Transverse colon (tissue), 3 donors: ENCODE measurements around the gene NRP1.

ENCODE experiments used
- POLR2A ChIP-seq: fragments of 450-650 bp; IDR thresholded peaks from one replicate; pipeline ENCODE4 v1.6.1; 2016; ENCODE audit warnings: antibody characterized with exemption, mild to moderate bottlenecking, moderate library complexity
- TF ChIP-seq, protein P1 (sequence below), 5 experiments: fragments of 200-600 bp in 3 of 5; fragments of 450-650 bp in 2 of 5; sonication (generic) in 3 of 5; IDR thresholded peaks; 1 replicate in 2 of 5; 2 replicates in 3 of 5; pipeline ENCODE4 v1.5.1; 2016 to 2017; ENCODE audit warnings: antibody characterized with exemption in 5 of 5, inconsistent platforms in 3 of 5, mild to moderate bottlenecking in 2 of 5, moderate library complexity in 1 of 5

DNA sequence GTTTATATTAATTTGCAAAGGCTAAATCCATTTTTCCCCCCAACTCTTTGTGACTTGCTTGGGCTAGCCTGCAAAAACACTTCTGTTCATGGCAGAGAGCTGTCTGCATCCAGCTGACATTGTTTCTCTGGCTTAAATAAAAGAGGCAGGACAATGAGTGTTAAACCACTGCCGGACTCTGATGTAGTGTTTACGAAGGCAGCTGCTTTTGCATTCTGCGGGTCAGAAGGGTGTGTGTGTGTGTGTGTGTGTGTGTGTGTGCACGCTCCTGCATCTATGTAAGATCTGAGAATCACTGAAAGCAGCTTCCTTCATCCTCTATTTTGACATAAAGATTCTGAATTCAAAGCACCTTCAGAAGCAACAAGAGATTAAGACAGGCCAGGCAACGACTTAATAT, 28.3 kb downstream of the NRP1 start:
- TF ChIP-seq, protein P1, sequence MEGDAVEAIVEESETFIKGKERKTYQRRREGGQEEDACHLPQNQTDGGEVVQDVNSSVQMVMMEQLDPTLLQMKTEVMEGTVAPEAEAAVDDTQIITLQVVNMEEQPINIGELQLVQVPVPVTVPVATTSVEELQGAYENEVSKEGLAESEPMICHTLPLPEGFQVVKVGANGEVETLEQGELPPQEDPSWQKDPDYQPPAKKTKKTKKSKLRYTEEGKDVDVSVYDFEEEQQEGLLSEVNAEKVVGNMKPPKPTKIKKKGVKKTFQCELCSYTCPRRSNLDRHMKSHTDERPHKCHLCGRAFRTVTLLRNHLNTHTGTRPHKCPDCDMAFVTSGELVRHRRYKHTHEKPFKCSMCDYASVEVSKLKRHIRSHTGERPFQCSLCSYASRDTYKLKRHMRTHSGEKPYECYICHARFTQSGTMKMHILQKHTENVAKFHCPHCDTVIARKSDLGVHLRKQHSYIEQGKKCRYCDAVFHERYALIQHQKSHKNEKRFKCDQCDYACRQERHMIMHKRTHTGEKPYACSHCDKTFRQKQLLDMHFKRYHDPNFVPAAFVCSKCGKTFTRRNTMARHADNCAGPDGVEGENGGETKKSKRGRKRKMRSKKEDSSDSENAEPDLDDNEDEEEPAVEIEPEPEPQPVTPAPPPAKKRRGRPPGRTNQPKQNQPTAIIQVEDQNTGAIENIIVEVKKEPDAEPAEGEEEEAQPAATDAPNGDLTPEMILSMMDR (IDR thresholded peaks at IDR 0.05): no peak
- no peak for TF ChIP-seq POLR2A
